Measurements from ENCODE around the gene DLGAP1. TPM values are rescaled to one million over a fixed set of nuclear protein-coding genes. Genes with fewer than 3 reads are reported as not detected.

DLGAP1 gene
- total and polyA plus RNA-seq, 5 experiments from 2014 or later: not detected

DNA sequence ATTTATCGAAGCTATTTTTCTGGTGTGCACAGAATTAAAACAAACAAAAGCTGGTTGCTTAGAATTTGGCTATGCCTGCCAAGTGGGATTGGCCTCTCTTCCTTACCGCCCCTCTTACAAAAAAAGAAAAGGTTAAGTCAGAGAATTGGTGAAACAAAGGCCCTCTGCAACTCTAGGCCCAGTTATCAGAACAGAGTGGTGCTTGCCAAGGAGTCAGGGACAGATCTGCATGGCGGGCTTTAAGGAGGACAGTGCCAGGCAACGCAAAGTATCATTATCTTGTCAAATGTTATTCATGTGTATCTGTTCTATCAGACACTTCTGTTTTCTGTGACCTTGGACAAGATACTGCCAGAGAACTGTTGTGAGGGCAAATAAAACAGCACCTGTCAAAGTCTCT is 926.9 kb downstream of the DLGAP1 start:
- ATAC-seq: no peak
- no peak overlapping the region for H3K27ac Mint-ChIP-seq
- POLR2A ChIA-PET: no interaction called here
- no peak for DNase-seq
- no peaks in the 10 kb centered on the region for H3K27me3 Mint-ChIP-seq
- H3K9me3 Mint-ChIP-seq: peaks cover 0 to 9% (median 5%) of the 10 kb centered on the region in 9 donors
- no peak overlapping the region for H3K4me3 Mint-ChIP-seq
- H3K4me1 Mint-ChIP-seq: peaks cover 0 to 17% (median 15%) of the 10 kb centered on the region in 4 donors
- peaks cover 0 to 5% (median 0%) of the 10 kb centered on the region in 3 donors for H3K36me3 Mint-ChIP-seq

DNA sequence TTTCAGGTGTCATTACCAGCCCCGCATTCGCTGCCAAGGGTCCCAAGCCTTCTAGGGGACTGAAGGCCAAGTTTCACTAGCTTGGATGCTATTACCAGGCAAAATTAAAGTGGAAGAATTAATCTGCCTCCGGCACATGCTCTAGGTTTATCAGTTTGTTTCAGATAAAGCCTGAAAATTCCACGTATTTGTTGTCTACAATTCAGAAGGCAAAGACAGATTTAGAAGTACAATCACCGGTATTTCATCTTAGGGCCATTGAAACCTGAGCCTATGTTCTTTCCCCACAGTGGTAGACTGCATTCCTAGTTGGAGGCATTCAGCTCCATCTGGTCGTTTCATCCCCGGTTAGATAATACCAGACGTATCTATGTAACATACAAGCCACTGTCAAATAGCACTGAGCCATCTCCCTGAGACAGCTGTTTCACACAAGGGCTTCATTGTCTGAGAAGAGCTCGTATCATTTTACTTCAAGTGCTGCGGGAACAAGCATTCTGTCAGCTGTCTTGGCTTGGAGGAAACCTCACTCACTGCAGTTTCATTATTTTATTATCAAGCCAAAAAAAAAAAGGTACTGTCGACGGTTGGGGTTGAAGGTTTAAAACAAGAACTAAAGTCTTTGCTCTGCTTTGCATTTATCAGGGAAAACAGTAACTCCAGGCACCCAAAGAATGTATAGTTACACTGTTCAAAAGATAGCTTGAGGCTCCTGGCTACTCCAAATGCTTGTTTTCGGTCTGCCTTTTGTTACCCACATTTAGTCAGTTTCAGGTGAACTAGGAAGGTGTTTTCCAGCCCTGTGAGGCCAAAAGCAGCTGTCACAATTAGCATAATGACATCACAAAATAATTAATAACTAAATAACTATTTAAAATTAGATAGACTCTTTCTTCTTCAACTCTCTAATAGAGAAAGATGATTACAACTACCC is 928.4 kb downstream of the DLGAP1 start:
- H3K4me3 Mint-ChIP-seq: peak overlapping the region in 9 of 10 donors; percentile 4 to 66 (median 53)
- H3K9me3 Mint-ChIP-seq: peaks cover 0 to 12% (median 8%) of the 10 kb centered on the region in 9 donors
- H3K4me1 Mint-ChIP-seq: peaks cover 0 to 17% (median 15%) of the 10 kb centered on the region in 4 donors
- POLR2A ChIA-PET: no interaction called here
- H3K36me3 Mint-ChIP-seq: peaks cover 0 to 5% (median 0%) of the 10 kb centered on the region in 3 donors
- DNase-seq (no peak), ATAC-seq (no peak)
- peak overlapping the region in 6 of 10 donors; percentile 27 to 85 (median 54) for H3K27ac Mint-ChIP-seq
- no peaks in the 10 kb centered on the region for H3K27me3 Mint-ChIP-seq

DNA sequence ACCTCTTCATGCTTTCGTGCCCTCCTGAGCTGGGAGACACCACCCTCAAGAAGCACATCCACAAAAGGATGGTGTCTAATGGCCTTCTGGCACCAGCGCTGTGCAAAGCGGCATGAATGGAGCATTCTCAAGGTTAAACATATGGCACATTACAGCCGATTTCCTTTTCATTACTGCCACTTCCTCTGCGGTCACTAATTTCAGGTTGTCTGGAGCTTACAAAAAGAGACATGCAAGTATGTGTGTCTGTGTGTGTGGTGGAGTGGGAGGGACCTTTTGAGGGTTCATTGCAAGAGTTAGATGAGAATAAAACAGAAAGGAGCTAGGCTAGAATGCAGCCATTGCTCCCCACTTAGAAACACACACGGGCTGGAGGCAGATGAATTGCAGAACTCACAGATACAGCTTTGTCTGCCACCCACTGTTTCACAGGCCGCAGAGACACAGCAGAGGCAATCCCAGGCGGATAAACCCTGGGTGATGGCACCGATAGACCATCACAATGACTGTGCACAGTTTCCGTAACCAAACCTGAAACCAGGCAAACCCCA is 929.2 kb downstream of the DLGAP1 start:
- DNase-seq (peak in 7 of 10 donors; percentile 1 to 64 (median 40)), ATAC-seq (peak; percentile 68 to 79)
- H3K9me3 Mint-ChIP-seq: peaks cover 0 to 12% (median 8%) of the 10 kb centered on the region in 9 donors
- H3K4me1 Mint-ChIP-seq: peaks cover 0 to 17% (median 15%) of the 10 kb centered on the region in 4 donors
- peaks cover 0 to 5% (median 0%) of the 10 kb centered on the region in 3 donors for H3K36me3 Mint-ChIP-seq
- H3K4me3 Mint-ChIP-seq: peak overlapping the region in 9 of 10 donors; percentile 4 to 66 (median 53)
- peak overlapping the region in 7 of 10 donors; percentile 8 to 85 (median 54) for H3K27ac Mint-ChIP-seq
- POLR2A ChIA-PET: interaction anchor here (0.5 to 0.7 kb wide), 2 partner anchors 51 to 114 kb away, joined by 3 read pairs; no protein-coding TSS in a partner anchor
- H3K27me3 Mint-ChIP-seq: peaks cover 0 to 1% (median 0%) of the 10 kb centered on the region in 5 donors

DNA sequence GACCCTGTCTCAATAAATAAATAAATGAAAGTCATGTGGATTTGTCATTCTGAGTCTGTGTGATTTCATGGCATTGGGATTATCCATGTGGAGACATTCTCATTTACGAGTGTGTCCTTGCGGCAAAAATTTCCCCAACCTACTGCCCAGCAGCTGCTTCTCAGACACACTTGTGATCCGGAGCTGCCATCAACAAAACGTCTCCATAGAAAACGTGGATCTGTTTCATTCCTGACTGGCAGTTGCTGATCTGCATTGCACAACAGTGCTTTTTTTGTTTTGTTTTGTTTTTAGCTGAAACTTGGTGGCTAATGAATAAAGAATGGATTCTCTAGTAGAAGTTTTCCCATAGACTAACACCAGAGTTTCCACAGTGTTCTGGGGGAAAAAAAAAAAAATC is 930.4 kb downstream of the DLGAP1 start:
- H3K4me3 Mint-ChIP-seq: no peak overlapping the region
- peaks cover 0 to 12% (median 8%) of the 10 kb centered on the region in 9 donors for H3K9me3 Mint-ChIP-seq
- no peak overlapping the region for H3K27ac Mint-ChIP-seq
- DNase-seq: no peak
- H3K36me3 Mint-ChIP-seq: peaks cover 0 to 5% (median 0%) of the 10 kb centered on the region in 3 donors
- POLR2A ChIA-PET: interaction anchor here (0.6 kb wide), 1 partner anchor 277 kb away, joined by 3 read pairs; the partner anchor contains the start of gene MYL12A
- H3K27me3 Mint-ChIP-seq: peaks cover 0 to 4% (median 0%) of the 10 kb centered on the region in 5 donors
- ATAC-seq: no peak
- peaks cover 0 to 17% (median 15%) of the 10 kb centered on the region in 4 donors for H3K4me1 Mint-ChIP-seq

DNA sequence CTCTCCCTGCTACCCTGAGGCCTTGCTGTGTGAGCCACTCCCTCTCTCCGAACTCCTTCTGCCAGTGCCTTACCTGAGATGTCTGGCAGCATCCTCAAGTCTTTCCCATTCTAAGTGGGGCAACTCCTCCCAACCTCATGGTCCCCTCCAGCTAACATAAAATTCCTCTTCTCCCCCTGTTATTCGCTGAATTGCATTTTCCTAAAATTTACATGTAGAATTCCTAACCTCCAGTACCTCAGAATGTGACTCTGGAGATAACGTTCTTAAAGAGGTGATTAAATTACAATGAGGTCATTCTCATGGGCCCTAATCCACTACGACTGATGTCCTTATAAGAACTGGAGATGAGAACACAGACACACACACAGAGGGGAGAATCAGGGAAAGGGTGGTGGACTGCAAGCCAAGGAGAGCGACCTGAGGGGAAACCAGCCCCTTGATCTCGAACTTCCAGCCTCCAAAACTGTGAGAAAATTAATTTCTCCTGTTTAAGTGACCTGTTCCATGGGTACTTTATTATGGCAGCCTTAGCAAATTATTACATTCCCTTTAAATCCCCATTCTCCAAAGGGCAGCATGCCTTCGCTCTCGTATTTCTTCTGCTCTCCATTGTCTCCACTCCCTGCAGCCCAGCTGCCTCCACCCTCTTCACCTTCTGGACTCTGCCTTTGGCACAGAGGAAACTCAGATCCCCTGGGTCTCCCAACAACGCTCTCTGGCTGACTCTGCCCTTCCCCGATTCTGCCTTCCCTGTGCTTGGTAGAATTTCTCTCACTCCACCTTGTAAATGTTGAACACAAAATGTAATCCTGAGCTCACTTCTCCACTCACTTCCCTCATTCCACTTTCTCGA is 934.6 kb downstream of the DLGAP1 start:
- ATAC-seq (no peak), DNase-seq (no peak)
- Mint-ChIP-seq H3K36me3 (peaks cover 0 to 5% (median 0%) of the 10 kb centered on the region in 3 donors), H3K27ac (no peak overlapping the region), H3K4me3 (no peak overlapping the region), H3K9me3 (peaks cover 0 to 12% (median 8%) of the 10 kb centered on the region in 9 donors), H3K27me3 (peaks cover 0 to 4% (median 2%) of the 10 kb centered on the region in 5 donors), H3K4me1 (peaks cover 0 to under 1% (median under 1%) of the 10 kb centered on the region in 4 donors)
- POLR2A ChIA-PET: no interaction called here

DNA sequence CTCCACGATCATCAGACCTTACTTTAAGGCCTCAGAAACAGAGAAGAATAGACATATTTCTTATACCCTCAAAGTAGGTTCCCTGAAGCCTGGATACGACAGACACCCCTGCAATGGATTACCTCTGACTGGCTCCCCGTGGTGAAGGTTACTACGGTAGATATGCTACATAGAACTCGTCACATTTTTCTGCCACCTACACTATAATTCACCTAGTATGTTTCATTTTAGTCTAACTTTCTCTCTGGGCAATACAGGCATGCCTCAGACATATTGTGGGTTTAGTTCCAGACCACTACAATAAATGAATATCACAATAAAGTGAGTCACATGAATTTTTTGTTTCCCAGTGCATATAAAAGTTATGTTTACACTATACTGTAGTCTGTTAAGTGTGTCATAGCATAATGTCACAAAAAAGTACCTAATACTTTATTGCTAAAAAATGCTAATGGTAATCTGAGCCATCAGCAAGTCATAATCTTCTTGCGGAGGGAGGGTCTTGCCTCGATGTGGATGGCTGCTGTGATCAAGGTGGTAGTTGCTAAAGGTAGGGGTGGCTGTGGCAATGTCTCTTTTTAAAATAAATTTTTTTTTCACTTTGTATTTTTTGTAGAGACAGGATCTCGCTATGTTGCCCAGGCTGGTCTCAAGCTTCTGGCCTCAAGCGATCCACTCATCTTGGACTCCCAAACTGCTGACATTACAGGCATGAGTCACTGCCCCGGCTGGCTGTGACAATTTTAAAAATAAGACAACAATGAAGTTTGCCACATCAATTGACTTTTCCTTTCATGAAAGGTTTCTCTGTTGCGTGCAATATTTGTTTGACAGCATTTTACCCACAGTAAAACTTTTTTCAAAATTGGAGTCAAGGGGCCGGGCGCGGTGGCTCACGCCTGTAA is 940.5 kb downstream of the DLGAP1 start:
- Mint-ChIP-seq H3K36me3 (no peaks in the 10 kb centered on the region), H3K9me3 (no peaks in the 10 kb centered on the region), H3K4me3 (no peak overlapping the region), H3K4me1 (peaks cover 0 to 10% (median 0%) of the 10 kb centered on the region in 4 donors), H3K27ac (peak overlapping the region in 1 of 10 donors; percentile 63), H3K27me3 (peaks cover 0 to 2% (median 0%) of the 10 kb centered on the region in 5 donors)
- ATAC-seq (no peak), DNase-seq (no peak)
- POLR2A ChIA-PET: no interaction called here

DNA sequence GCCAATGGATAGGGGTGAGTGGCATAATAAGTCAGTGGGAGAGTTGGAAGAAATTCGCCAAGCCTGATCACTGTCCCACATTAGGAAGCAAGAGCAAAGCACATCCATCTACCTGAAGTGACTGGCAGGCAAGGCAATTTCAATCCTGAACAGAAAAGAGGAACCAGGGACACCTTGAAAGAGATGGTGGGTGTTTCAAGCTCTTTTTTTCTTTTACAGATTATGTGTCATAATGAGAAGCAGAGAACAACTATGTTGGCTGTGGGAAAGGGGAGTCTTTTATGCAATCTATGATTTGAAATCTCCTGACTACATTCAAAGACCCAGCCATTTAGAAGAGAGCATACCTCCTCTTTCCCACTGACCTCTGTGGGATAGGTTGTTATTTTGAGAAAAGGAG is 941.6 kb downstream of the DLGAP1 start:
- H3K4me1 Mint-ChIP-seq: peaks cover 0 to 10% (median 0%) of the 10 kb centered on the region in 4 donors
- H3K9me3 Mint-ChIP-seq: no peaks in the 10 kb centered on the region
- ATAC-seq (no peak), DNase-seq (no peak)
- POLR2A ChIA-PET: no interaction called here
- peaks cover 0 to 2% (median 0%) of the 10 kb centered on the region in 5 donors for H3K27me3 Mint-ChIP-seq
- H3K36me3 Mint-ChIP-seq: no peaks in the 10 kb centered on the region
- no peak overlapping the region for H3K4me3 Mint-ChIP-seq
- no peak overlapping the region for H3K27ac Mint-ChIP-seq

DNA sequence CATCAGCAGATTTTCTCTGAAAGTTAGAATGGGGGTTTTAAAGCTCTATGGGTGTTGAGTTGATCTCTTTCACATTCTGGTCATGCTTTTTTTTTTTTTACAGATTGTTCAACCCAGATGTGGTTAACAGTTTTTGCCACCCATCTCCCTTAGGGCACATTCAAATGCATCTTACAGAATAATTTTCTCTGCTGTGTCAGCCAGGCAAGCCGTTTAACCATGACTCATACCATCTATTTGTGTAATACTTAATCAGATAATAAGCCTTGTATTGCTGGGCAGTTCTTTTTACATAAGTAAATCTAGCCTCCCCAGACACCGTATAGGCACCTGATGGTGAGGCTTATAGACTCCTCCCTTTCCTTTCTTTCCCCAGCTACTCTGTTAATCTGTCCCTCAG is 943.1 kb downstream of the DLGAP1 start:
- Mint-ChIP-seq H3K27ac (no peak overlapping the region), H3K4me3 (no peak overlapping the region), H3K4me1 (peaks cover 0 to 10% (median 0%) of the 10 kb centered on the region in 4 donors), H3K36me3 (no peaks in the 10 kb centered on the region), H3K27me3 (peaks cover 0 to 2% (median 0%) of the 10 kb centered on the region in 5 donors), H3K9me3 (no peaks in the 10 kb centered on the region)
- DNase-seq: peak in 2 of 10 donors; percentile 8 to 36
- no peak for ATAC-seq
- POLR2A ChIA-PET: no interaction called here

DNA sequence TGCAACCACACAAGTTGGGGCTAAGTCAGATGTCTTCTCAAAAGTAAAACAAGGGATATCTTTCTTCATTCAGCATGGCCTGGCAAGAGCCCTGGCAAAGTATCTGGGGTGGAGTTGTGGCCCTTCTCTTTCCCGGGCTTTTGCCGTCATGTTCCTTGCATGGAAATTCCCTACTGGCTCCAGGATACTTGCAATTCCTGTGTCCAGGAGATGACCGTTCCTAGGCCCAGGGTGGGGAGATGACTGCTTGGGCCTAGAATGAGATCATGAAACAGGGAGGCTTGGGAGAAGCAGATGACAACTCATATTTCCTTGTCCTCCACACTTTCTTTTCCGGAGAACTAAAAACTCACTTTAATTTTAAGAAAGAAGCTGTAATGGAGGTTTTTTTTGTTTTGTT is 944.2 kb downstream of the DLGAP1 start:
- no peaks in the 10 kb centered on the region for H3K9me3 Mint-ChIP-seq
- no peak overlapping the region for H3K4me3 Mint-ChIP-seq
- ATAC-seq (no peak), DNase-seq (no peak)
- peaks cover 0 to 10% (median 0%) of the 10 kb centered on the region in 4 donors for H3K4me1 Mint-ChIP-seq
- POLR2A ChIA-PET: no interaction called here
- H3K36me3 Mint-ChIP-seq: no peaks in the 10 kb centered on the region
- H3K27ac Mint-ChIP-seq: no peak overlapping the region
- H3K27me3 Mint-ChIP-seq: peaks cover 0 to 2% (median 0%) of the 10 kb centered on the region in 5 donors

DNA sequence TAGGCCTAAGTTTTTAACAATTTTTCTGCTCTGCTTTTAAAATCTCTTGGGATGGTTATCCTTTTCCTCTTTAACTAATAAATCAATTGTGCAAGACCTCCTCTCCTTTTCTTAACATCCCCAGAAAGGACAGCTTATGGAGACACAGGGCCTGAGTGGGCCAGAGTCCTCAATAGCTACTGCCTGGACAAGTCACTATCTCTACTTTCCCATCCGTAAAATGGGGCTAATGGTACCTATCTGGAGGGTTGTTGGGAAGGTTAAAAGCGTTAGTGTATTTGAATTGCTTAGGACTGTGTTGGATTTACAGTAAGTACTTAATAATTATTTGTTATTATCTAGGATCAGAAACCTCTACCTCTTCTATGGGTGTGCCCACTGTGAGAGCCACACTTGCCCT is 945.1 kb downstream of the DLGAP1 start:
- POLR2A ChIA-PET: no interaction called here
- Mint-ChIP-seq H3K36me3 (no peaks in the 10 kb centered on the region), H3K4me1 (peaks cover 0 to 10% (median 0%) of the 10 kb centered on the region in 4 donors), H3K27me3 (no peaks in the 10 kb centered on the region), H3K9me3 (no peaks in the 10 kb centered on the region), H3K27ac (peak overlapping the region in 1 of 10 donors; percentile 76), H3K4me3 (no peak overlapping the region)
- ATAC-seq: no peak
- no peak for DNase-seq
